Mammary epithelial cell (primary cell): ENCODE data around the gene MOSMO.

Experiments
- CTCF ChIP-seq, 2 donors: IDR thresholded peaks in 1 of 2; conservative IDR thresholded peaks in 1 of 2; 2 replicates each; pipeline ENCODE4 v1.5.1; 2011 to 2012; ENCODE audit warnings: inconsistent platforms in 2 of 2, low read length in 2 of 2, mild to moderate bottlenecking in 2 of 2, control low read depth in 1 of 2, low read depth in 1 of 2; ENCODE audit not compliant: insufficient read depth in 1 of 2; ENCODE audit errors: extremely low read depth in 1 of 2
- EZH2 ChIP-seq: IDR thresholded peaks from 2 replicates; pipeline ENCODE4 v1.6.1; 2012; ENCODE audit warnings: low read length, inconsistent platforms, borderline replicate concordance

GRCh38 chr16:22092143-22092933, 84.4 kb downstream of the MOSMO start, which contains the start of gene VWA3A:
- TF ChIP-seq CTCF (conservative IDR thresholded peaks at IDR 0.05 in 1 of 2, IDR thresholded peaks at IDR 0.05 in 1 of 2; ENCODE audit: extremely low read depth in 1 of 2, insufficient read depth in 1 of 2, low read depth in 1 of 2, low read length in 2 of 2) (no peak), EZH2 (no peak)
